HG03521 (cell line): ENCODE measurements around the gene GPR89B.
"Not testable (repeated sequence)": the region's sequence is repeated elsewhere in the genome, so short reads cannot be mapped to it uniquely, and the experiment has no call there.

ENCODE experiments used
- ATAC-seq: cut with Tn5 transposase; IDR thresholded peaks from one replicate; pipeline ENCODE4 v1.9.1; 2021; ENCODE audit warnings: mild to moderate bottlenecking, moderate library complexity; ENCODE audit not compliant: unreplicated experiment

GPR89B gene

GRCh38 chr1:147928236-147929132, at the start of gene GPR89B:
TSS of gene GPR89B (plus strand) at chr1:147928420. CDS start at chr1:147928537, 117 bp downstream.
- ATAC-seq = peak; percentile 95

GRCh38 chr1:147879911-147880310, 48.3 kb upstream of the GPR89B start:
- no peak for ATAC-seq

GRCh38 chr1:147882535-147882934, 45.7 kb upstream of the GPR89B start:
- no peak for ATAC-seq

GRCh38 chr1:147890177-147890790, 37.9 kb upstream of the GPR89B start:
- no peak for ATAC-seq

GRCh38 chr1:147891088-147891487, 37.1 kb upstream of the GPR89B start:
- no peak for ATAC-seq

GRCh38 chr1:147892216-147892615, 36.0 kb upstream of the GPR89B start:
- ATAC-seq = no peak

- ATAC-seq = no peak
Observed at GRCh38 chr1:147892731-147893214, 35.4 kb upstream of the GPR89B start.

- no peak for ATAC-seq
Observed at GRCh38 chr1:147895123-147895522, 33.1 kb upstream of the GPR89B start.

- ATAC-seq = no peak
Observed at GRCh38 chr1:147897029-147897752, 31.0 kb upstream of the GPR89B start.

- no peak for ATAC-seq
Observed at GRCh38 chr1:147897789-147898188, 30.4 kb upstream of the GPR89B start.

GRCh38 chr1:147902253-147902845, 25.9 kb upstream of the GPR89B start, which contains the start of gene GJA8:
TSS of gene GJA8 (plus strand) at chr1:147902795. CDS start at chr1:147907956, 5,161 bp downstream.
- no peak for ATAC-seq

- no peak for ATAC-seq
Observed at GRCh38 chr1:147904726-147905125, 23.5 kb upstream of the GPR89B start.

GRCh38 chr1:147907786-147908509, 20.3 kb upstream of the GPR89B start:
- ATAC-seq = no peak

GRCh38 chr1:147912553-147912952, 15.7 kb upstream of the GPR89B start:
- no peak for ATAC-seq

GRCh38 chr1:147913362-147913942, 14.8 kb upstream of the GPR89B start:
- ATAC-seq = no peak

GRCh38 chr1:147919896-147920295, 8.3 kb upstream of the GPR89B start:
- ATAC-seq = no peak

- ATAC-seq = no peak
Observed at GRCh38 chr1:147924813-147925212, 3.4 kb upstream of the GPR89B start.

GRCh38 chr1:147927215-147927614, 1.0 kb upstream of the GPR89B start:
- ATAC-seq = not testable (repeated sequence)

GRCh38 chr1:147927689-147928088, 531 bp upstream of the GPR89B start:
- not testable (repeated sequence) for ATAC-seq

GRCh38 chr1:147931137-147931536, 2.9 kb downstream of the GPR89B start:
- not testable (repeated sequence) for ATAC-seq
